ENCODE data around the gene EFNA5. TPM values are rescaled to one million over a fixed set of nuclear protein-coding genes. Genes with fewer than 3 reads are reported as not detected.

The EFNA5 gene
- total and polyA plus RNA-seq, 2 of the 8 experiments (the other 6 are each of a cell fraction or from before 2014, with no cell fraction given), result 9.6 to 21.8 TPM

GRCh38 chr5:107369622-107370021 is 301.1 kb downstream of the EFNA5 start:
- ChIA-PET CTCF (ENCODE audit: partially characterized antibody) (interaction anchor here (1.2 kb wide), 1 partner anchor 9 kb away, joined by 5 read pairs; no protein-coding TSS in a partner anchor), POLR2A (ENCODE audit: partially characterized antibody) (no interaction called here)
- Histone ChIP-seq H3K23me2 (ENCODE audit: low read depth, low read length) (no peaks in the 10 kb centered on the region), H3K79me2 (ENCODE audit: control insufficient read depth in 1 of 2, insufficient read depth in 2 of 2, low read length in 2 of 2) (no peaks in the 10 kb centered on the region), H3K18ac (ENCODE audit: extremely low read depth, low read length) (no peak overlapping the region), H3K27ac (ENCODE audit: low read depth, low read length) (no peak overlapping the region), H3K23ac (ENCODE audit: insufficient read length) (no peak overlapping the region), H3K4me1 (replicated peaks in 1 of 4; ENCODE audit: control insufficient read depth in 3 of 4, insufficient read depth in 4 of 4, low read length in 3 of 4) (peaks cover 2 to 20% (median 8%) of the 10 kb centered on the region in 4 experiments), H2BK5ac (ENCODE audit: low read depth, low read length) (no peak overlapping the region), H2AFZ (ENCODE audit: low read length) (no peak overlapping the region), H3K9me3 (ENCODE audit: insufficient read depth in 2 of 2, low read depth in 1 of 2, low read length in 1 of 2) (no peaks in the 10 kb centered on the region), H4K91ac (replicated peaks; ENCODE audit: insufficient read length, low read length) (no peak overlapping the region), H2BK20ac (ENCODE audit: low read length) (no peak overlapping the region), H2BK12ac (ENCODE audit: low read depth, low read length) (no peak overlapping the region), H3K4me3 (ENCODE audit: extremely low read depth in 1 of 4, insufficient read depth in 2 of 4, low read depth in 3 of 4, low read length in 4 of 4) (no peak overlapping the region), H3K14ac (ENCODE audit: insufficient read length) (no peak overlapping the region), H2AK5ac (ENCODE audit: low read depth, low read length) (no peak overlapping the region), H2BK15ac (ENCODE audit: low read length) (no peak overlapping the region), H3K27me3 (replicated peaks in 1 of 4; ENCODE audit: control insufficient read depth in 3 of 4, extremely low read depth in 1 of 4, insufficient read depth in 3 of 4, low read length in 3 of 4) (no peaks in the 10 kb centered on the region), H3K9ac (replicated peaks in 1 of 4; ENCODE audit: extremely low read depth in 1 of 4, low read depth in 3 of 4, low read length in 3 of 4) (no peak overlapping the region), H3K79me1 (ENCODE audit: low read depth, low read length) (no peaks in the 10 kb centered on the region), H2BK120ac (replicated peaks; ENCODE audit: low read depth, low read length) (no peak overlapping the region), H3K36me3 (ENCODE audit: control insufficient read depth in 2 of 4, insufficient read depth in 4 of 4, low read length in 3 of 4) (no peaks in the 10 kb centered on the region), H3K4me2 (ENCODE audit: insufficient read depth in 1 of 2, low read depth in 2 of 2, low read length in 2 of 2) (no peak overlapping the region), H4K8ac (ENCODE audit: extremely low read depth, insufficient read depth, low read length) (no peak overlapping the region), H3K56ac (replicated peaks; ENCODE audit: insufficient read length, low read depth, low read length) (no peak overlapping the region), H3K4ac (replicated peaks; ENCODE audit: insufficient read length, low read depth, low read length) (no peak overlapping the region), H4K5ac (ENCODE audit: insufficient read length, low read depth, low read length) (no peak overlapping the region), H4K20me1 (replicated peaks in 1 of 2; ENCODE audit: control insufficient read depth in 1 of 2, insufficient read depth in 2 of 2, low read length in 2 of 2) (no peaks in the 10 kb centered on the region)
- FAIRE-seq (no peak), DNase-seq (ENCODE audit: low read depth in 1 of 2, low spot score in 2 of 2) (no peak)
- 86% methylated on average over 1 of the region's 1 CpG; no CpG with 5 or more reads in 1 of the 2 experiments for WGBS, 2 experiments (ENCODE audit: extremely low coverage in 1 of 2, insufficient coverage in 1 of 2, insufficient read length in 1 of 2, insufficient replicate concordance in 2 of 2, low coverage in 1 of 2, low lambda C conversion rate in 2 of 2, missing lambda C conversion rate in 1 of 2)
- TF ChIP-seq HDAC2 (IDR thresholded peaks at IDR 0.05; ENCODE audit: borderline replicate concordance in 1 of 2, low read depth in 2 of 2, low read length in 2 of 2) (no peak), RBBP5 (IDR thresholded peaks at IDR 0.05; ENCODE audit: borderline replicate concordance, low read depth, low read length) (no peak), SP2 (IDR thresholded peaks at IDR 0.05; ENCODE audit: low read length) (no peak), SP4 (IDR thresholded peaks at IDR 0.05; ENCODE audit: low read length) (no peak), EZH2 (IDR thresholded peaks at IDR 0.05; ENCODE audit: low read depth, low read length, severe bottlenecking) (no peak), TEAD4 (IDR thresholded peaks at IDR 0.05; ENCODE audit: low read depth, low read length) (no peak), CHD1 (IDR thresholded peaks at IDR 0.05; ENCODE audit: low read depth, low read length) (no peak), SUZ12 (IDR thresholded peaks at IDR 0.05; ENCODE audit: low read length) (no peak), BCL11A (IDR thresholded peaks at IDR 0.05; ENCODE audit: low read depth in 2 of 2, low read length in 2 of 2) (no peak), TAF1 (IDR thresholded peaks at IDR 0.05; ENCODE audit: low read depth, low read length) (no peak), PHF8 (conservative IDR thresholded peaks at IDR 0.05; ENCODE audit: low read depth, low read length) (no peak), RAD21 (IDR thresholded peaks at IDR 0.05 in 1 of 2, conservative IDR thresholded peaks at IDR 0.05 in 1 of 2; ENCODE audit: low read depth in 2 of 2, low read length in 2 of 2) (no peak), POLR2A (IDR thresholded peaks at IDR 0.05; ENCODE audit: control extremely low read depth in 1 of 2, low read depth in 2 of 2, low read length in 2 of 2) (no peak)
- TF ChIP-seq, protein P1, sequence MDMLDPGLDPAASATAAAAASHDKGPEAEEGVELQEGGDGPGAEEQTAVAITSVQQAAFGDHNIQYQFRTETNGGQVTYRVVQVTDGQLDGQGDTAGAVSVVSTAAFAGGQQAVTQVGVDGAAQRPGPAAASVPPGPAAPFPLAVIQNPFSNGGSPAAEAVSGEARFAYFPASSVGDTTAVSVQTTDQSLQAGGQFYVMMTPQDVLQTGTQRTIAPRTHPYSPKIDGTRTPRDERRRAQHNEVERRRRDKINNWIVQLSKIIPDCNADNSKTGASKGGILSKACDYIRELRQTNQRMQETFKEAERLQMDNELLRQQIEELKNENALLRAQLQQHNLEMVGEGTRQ (IDR thresholded peaks at IDR 0.05; ENCODE audit: low read length), result no peak

Measured in H1 (cell line).